SU-DHL-6 (cell line): ENCODE results near the gene CLEC18A.

ENCODE experiments used
- H2AFZ ChIP-seq: fragments of 200-600 bp; sonication (generic); 2 replicates; pipeline ENCODE4 v1.6.1; 2014; ENCODE audit warnings: low read depth, mild to moderate bottlenecking, moderate library complexity, mixed read lengths, antibody characterized with exemption, low read length; ENCODE audit not compliant: severe bottlenecking
- H3F3A ChIP-seq: fragments of 200-600 bp; shearing (Covaris generic); 2 replicates; pipeline ENCODE4 v1.6.0; 2016; ENCODE audit warnings: antibody characterized with exemption, mild to moderate bottlenecking; ENCODE audit not compliant: insufficient read depth
- H3K27ac ChIP-seq: fragments of 200-600 bp; sonication (generic); 2 replicates; pipeline ENCODE4 v1.5.1; 2016; ENCODE audit warnings: low read depth, mild to moderate bottlenecking, low read length, moderate library complexity, mixed read lengths
- H3K27me3 ChIP-seq: fragments of 200-600 bp; sonication (generic), shearing (Covaris generic); 2 replicates; pipeline ENCODE4 v1.6.0; 2014; ENCODE audit warnings: mild to moderate bottlenecking, low read length
- H3K36me3 ChIP-seq: fragments of 200-600 bp; sonication (generic); 2 replicates; pipeline ENCODE4 v1.6.1; 2014; ENCODE audit warnings: mild to moderate bottlenecking, low read length, mixed read lengths
- H3K4me2 ChIP-seq: fragments of 300-600, 200-600 bp; shearing (Covaris generic), sonication (generic); 2 replicates; pipeline ENCODE4 v1.6.0; 2014; ENCODE audit warnings: low read length, low read depth, mild to moderate bottlenecking; ENCODE audit not compliant: poor library complexity, severe bottlenecking
- H3K4me3 ChIP-seq: fragments of 200-600 bp; sonication (generic); 2 replicates; pipeline ENCODE4 v1.5.1; 2014; ENCODE audit warnings: antibody characterized with exemption, low read length, mild to moderate bottlenecking, mixed read lengths; ENCODE audit not compliant: insufficient read depth, poor library complexity, severe bottlenecking
- H3K79me2 ChIP-seq: fragments of 200-600 bp; sonication (generic); 2 replicates; pipeline ENCODE4 v1.6.1; 2014; ENCODE audit warnings: mild to moderate bottlenecking, low read length, moderate library complexity; ENCODE audit not compliant: insufficient read depth
- H3K9ac ChIP-seq: fragments of 200-600 bp; sonication (generic); 2 replicates; pipeline ENCODE4 v1.7.0; 2014; ENCODE audit warnings: mild to moderate bottlenecking, low read length
- H3K9me2 ChIP-seq: fragments of 200-600 bp; sonication (generic); replicated peaks from 2 replicates; pipeline ENCODE4 v1.6.1; 2014; ENCODE audit warnings: low read length; ENCODE audit not compliant: insufficient read depth
- H3K9me3 ChIP-seq: fragments of 200-600 bp; sonication (generic); 2 replicates; pipeline ENCODE4 v1.6.1; 2014; ENCODE audit warnings: low read length, mixed read lengths; ENCODE audit not compliant: insufficient read depth
- H4K20me1 ChIP-seq: fragments of 200-600 bp; sonication (generic); 2 replicates; pipeline ENCODE4 v1.6.1; 2014; ENCODE audit warnings: low read depth, mild to moderate bottlenecking, antibody characterized with exemption, low read length, moderate library complexity, mixed read lengths
- EZH2phosphoT487 ChIP-seq: fragments of 200-600 bp; sonication (generic), shearing (Covaris generic); conservative IDR thresholded peaks from 2 replicates; pipeline ENCODE4 v1.6.1; 2018; ENCODE audit warnings: mild to moderate bottlenecking, antibody characterized with exemption, low read length, moderate library complexity, mixed read lengths
- TF ChIP-seq, protein P1 (sequence below): fragments of 200-600 bp; sonication (generic); IDR thresholded peaks from one replicate; pipeline ENCODE4 v1.5.1; 2017; ENCODE audit warnings: antibody characterized with exemption, mild to moderate bottlenecking, low read length, moderate library complexity; ENCODE audit not compliant: insufficient read depth, poor library complexity, severe bottlenecking

Gene CLEC18A

DNA sequence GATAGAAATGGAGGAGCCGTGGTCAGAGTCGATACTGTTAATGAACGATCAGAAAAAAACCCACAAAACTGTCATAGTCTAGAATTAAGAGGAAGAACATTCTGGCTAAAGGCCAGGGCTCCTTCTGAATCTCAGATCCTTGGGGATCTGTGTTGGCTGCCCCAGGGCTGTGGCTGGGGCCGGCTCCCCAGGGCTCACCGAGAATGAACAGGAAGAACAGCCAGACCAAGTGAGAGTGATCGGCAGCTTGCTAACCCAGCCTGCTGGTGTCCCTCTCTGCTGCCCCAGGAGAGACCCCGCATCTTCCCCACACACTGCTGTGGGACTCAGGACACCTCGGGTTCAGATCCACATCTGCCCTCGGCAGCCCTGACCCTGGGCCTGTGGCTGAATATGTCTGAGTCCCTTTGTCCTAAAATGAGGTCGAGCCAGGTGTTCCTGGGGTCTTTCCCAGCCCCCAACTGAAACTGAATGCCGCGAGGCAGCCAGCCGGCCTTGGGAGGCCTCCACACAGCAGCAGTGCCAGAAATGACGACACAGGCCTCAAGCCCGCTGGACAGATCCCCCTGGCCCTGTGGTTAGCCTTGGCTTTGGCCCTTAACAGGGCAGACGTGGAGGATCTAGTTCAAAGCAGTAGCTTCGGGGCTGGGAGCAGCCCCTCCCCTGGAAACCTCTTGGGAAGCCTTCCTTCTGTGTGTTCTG lies 23.9 kb upstream of the CLEC18A start:
- Histone ChIP-seq H3K9ac (no peak overlapping the region), H3K27ac (no peak overlapping the region), H3F3A (no peaks in the 10 kb centered on the region), H3K4me3 (no peak overlapping the region), H3K27me3 (no peaks in the 10 kb centered on the region), H3K36me3 (no peaks in the 10 kb centered on the region), H3K79me2 (no peaks in the 10 kb centered on the region), H2AFZ (no peak overlapping the region), H3K9me3 (no peaks in the 10 kb centered on the region), H3K9me2 (no peaks in the 10 kb centered on the region), H3K4me2 (no peak overlapping the region), H4K20me1 (no peaks in the 10 kb centered on the region)
- TF ChIP-seq EZH2phosphoT487 = no peak
- TF ChIP-seq, protein P1, sequence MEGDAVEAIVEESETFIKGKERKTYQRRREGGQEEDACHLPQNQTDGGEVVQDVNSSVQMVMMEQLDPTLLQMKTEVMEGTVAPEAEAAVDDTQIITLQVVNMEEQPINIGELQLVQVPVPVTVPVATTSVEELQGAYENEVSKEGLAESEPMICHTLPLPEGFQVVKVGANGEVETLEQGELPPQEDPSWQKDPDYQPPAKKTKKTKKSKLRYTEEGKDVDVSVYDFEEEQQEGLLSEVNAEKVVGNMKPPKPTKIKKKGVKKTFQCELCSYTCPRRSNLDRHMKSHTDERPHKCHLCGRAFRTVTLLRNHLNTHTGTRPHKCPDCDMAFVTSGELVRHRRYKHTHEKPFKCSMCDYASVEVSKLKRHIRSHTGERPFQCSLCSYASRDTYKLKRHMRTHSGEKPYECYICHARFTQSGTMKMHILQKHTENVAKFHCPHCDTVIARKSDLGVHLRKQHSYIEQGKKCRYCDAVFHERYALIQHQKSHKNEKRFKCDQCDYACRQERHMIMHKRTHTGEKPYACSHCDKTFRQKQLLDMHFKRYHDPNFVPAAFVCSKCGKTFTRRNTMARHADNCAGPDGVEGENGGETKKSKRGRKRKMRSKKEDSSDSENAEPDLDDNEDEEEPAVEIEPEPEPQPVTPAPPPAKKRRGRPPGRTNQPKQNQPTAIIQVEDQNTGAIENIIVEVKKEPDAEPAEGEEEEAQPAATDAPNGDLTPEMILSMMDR = no peak

DNA sequence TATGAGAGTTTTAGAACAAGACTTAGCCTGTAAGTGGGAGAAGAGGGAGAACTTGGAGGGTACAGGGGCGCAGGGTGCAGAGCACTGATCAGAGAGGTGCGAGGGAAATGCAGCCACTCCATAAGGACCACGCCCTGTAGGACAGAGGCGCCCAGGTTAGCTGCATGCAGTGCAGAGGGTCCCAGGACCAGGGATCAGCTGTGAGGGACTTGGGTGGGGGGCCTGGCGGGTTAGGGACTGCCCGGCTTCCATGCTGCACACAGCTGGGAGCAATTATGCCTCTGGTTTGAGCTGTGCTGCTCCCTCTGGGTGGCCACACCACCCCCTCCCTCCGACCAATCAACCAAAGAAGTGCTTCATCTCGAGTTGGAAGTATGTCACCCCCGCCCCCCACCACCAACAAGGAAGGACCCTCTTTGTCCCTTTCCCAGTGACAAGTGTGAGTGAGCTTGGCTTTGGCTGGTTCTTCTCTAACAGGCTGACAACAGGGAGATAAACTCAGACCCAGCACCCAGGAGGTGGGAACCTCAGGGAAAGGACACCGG lies 22.2 kb upstream of the CLEC18A start:
- Histone ChIP-seq H3K36me3 (no peaks in the 10 kb centered on the region), H3K9me2 (no peaks in the 10 kb centered on the region), H3K79me2 (no peaks in the 10 kb centered on the region), H3K9me3 (no peaks in the 10 kb centered on the region), H3K27me3 (no peaks in the 10 kb centered on the region), H3K9ac (no peak overlapping the region), H3F3A (no peaks in the 10 kb centered on the region), H3K4me3 (no peak overlapping the region), H3K27ac (no peak overlapping the region), H2AFZ (no peak overlapping the region), H3K4me2 (no peak overlapping the region), H4K20me1 (no peaks in the 10 kb centered on the region)
- no peak for TF ChIP-seq EZH2phosphoT487

DNA sequence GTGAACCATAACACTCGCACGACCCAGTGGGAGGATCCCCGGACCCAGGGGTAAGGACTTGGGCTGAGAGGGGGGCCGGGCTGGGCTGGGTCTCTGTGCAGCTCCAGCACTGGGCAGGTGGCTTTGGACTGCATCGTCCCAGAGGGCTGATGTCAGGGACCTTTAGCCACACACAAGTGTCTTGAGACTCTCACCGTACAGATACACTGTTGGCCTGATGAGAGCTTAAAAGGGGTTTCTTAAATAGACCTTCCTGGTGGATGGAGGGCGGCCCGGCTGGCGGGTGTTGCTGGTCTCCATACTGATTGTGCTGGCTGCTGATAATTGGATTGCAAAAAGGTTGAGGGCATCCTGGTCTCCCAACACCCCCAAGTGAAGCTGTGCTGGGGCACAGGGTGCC lies 21.7 kb upstream of the CLEC18A start:
- H3K36me3 ChIP-seq = no peaks in the 10 kb centered on the region

More for the DNA sequence above, 21.7 kb upstream of the CLEC18A start:
- Histone ChIP-seq H3F3A (no peaks in the 10 kb centered on the region), H3K27ac (no peak overlapping the region), H3K27me3 (no peaks in the 10 kb centered on the region), H2AFZ (no peak overlapping the region), H3K9ac (no peak overlapping the region), H3K4me3 (no peak overlapping the region), H3K9me3 (no peaks in the 10 kb centered on the region), H3K4me2 (no peak overlapping the region), H3K79me2 (no peaks in the 10 kb centered on the region), H4K20me1 (no peaks in the 10 kb centered on the region), H3K9me2 (no peaks in the 10 kb centered on the region)
- no peak for TF ChIP-seq EZH2phosphoT487
- TF ChIP-seq, protein P1 = no peak
